Kasumi-1 (cell line): Measurements from ENCODE around the gene ZNF296.

Experiments used
- DNase-seq, 2 experiments: peaks; one replicate each; lab custom pipeline; 2025; lab: John Stamatoyannopoulos, UW

Gene ZNF296

GRCh38 chr19:45058622-45059159 lies 17.6 kb downstream of the ZNF296 start:
- DNase-seq: no peak

- DNase-seq: no peak
These were observed 18.8 kb downstream of the ZNF296 start for GRCh38 chr19:45057444-45057843.

DNA sequence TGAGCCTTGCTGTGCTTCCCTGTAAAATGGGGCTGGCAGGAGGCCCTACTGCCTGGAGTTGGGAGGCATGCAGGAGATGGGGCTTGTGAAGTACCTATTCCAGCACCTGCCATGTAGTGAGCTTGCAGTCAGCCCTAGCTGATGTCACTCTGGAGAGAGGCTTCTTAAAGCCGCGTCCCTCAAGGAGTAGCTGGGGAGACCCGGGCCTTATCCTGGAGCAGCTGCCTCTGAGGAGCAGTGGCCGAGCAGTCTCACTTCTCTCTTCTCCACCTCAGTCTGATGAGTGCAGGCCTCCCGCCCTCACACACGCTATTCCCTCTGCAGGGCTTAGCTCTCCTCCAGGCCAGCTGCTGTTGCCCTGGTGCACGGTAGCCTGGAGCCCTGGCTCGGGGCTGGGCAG lies 19.4 kb downstream of the ZNF296 start:
- DNase-seq: no peak

DNA sequence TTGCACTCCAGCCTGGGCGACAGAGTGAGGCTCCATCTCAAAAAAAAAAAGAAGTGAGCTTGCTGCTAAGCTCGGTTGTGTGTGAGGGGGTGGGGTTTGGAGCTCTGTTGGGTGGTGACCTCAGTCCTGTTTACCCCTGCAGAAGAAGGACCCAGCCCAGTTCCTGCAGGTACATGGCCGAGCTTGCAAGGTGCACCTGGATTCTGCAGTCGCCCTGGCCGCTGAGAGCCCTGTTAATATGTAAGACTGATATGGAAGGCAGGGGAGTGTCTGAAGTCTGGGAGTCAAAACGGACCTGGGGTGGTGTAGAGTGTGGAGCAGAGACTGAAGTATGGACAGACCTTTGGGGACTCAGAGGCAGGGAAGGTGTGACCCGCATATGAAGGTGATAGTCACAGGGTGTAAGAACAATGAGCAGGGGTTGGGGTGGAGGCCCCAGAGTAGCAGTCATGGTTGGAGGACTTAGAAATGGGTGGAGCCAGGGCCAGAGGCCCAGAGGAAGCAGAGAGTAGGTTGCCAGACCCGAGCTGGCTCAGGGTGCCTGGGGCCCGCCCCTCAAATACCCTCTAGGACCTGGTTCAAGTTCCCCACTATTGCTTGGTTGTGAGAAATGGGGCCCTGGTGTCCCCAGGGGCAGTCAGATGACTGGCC lies 24.2 kb downstream of the ZNF296 start:
- no peak for DNase-seq

GRCh38 chr19:45050036-45050435 lies 26.2 kb downstream of the ZNF296 start:
- DNase-seq: no peak

DNA sequence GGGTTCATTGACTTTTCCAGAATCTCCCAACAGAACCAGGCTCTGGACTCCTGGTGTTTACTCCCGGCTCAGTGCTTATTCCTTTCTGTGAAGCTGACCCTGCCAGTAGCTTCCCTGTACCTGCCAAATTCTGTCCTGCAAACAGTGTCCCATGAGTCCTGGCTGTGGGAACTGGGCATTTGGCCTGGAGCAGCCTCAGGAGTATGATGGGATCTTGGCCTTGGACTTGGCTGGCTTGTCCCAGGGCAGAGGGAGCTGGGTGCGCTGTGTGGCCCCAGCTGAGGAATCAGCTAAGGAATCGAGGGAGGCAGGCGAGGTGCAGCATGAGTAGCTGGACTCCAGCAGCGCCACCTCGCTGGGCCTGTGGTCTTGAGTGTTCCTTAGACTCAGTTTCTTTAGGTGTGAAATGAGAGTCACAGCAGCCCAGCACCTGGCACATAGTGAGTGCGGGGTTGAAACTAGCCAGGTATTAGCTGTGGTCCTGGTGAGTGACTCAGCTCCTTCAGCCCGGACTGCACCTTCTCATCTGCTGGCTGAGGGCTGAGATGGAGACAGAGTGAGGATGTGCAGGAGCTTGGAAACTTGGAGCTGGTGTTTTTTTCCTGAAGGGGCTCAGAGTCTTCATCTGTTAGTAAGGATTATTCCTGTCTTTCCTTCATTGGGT lies 27.1 kb downstream of the ZNF296 start:
- no peak for DNase-seq

- peak; percentile 79 to 86 for DNase-seq
These were observed 29.0 kb downstream of the ZNF296 start for GRCh38 chr19:45047188-45047797.

DNA sequence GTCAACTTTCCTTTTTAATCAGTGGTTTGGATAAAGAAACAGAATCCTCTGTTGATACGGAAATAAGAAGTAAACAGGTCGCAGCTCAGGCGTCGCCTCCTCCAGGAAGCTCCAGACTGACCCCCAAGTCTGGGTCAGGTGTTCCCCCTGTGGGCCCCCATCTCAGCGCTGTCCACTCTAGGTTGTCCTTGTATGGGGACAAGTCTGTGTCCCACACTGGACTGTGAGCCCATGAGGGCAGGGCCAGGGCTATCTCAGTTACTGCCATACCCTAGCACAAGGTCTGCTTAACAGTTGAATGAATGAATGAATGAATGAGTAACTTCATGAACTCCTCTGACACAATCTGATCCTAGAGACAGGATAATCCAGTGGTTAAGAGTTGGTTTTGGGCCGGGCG lies 29.9 kb downstream of the ZNF296 start:
- DNase-seq: no peak

DNA sequence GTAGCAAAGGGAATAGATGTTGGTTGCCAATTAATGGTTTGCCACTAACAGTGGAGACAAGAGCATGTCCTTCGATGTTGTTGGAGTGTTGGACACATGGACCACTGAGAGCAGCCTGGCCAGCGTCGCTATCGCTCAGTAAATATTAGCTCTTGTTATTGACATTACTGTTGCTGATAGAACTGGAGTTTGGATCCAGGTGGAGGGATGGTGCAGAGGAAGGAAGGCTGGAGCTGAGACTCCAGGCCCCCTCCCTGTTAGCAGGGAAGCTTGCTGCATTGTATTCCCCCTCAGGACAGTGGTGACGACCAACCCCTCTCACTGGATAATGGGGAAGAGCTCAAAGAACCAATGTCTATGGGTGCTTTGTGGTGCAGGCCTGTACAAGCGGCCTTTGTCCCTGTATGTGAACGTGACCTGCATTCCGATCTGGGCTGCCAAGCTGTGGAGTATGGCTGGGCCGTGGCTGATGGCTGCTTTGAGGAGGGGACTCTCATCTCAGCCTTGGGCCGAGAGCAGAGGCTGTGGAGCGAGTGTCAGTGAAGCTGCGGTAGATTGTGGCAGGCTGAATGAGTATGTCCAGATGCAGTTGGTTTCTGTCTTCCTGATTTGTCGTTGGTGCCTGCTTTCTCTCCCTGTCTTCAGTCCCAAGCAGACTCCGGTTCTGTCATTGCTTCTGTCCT lies 30.5 kb downstream of the ZNF296 start:
- no peak for DNase-seq

DNA sequence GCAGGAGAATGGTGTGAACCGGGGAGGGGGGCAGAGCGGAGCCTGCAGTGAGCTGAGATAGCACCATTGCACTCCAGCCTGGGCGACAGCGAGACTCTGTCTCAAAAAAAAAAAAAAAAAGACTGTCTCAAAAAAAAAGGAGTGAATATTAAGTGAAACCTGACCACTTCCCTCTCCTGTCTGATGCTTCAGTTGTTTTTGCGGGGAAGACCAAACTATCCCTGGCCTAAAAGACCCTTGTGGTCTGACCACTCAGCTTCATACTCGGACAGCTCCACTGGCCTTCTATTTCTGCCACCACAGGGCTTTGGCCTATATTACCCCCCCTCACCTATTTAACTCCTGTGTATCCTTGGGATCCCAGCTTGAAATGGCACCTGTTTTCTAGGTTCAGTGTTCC lies 35.2 kb downstream of the ZNF296 start:
- DNase-seq: no peak

DNA sequence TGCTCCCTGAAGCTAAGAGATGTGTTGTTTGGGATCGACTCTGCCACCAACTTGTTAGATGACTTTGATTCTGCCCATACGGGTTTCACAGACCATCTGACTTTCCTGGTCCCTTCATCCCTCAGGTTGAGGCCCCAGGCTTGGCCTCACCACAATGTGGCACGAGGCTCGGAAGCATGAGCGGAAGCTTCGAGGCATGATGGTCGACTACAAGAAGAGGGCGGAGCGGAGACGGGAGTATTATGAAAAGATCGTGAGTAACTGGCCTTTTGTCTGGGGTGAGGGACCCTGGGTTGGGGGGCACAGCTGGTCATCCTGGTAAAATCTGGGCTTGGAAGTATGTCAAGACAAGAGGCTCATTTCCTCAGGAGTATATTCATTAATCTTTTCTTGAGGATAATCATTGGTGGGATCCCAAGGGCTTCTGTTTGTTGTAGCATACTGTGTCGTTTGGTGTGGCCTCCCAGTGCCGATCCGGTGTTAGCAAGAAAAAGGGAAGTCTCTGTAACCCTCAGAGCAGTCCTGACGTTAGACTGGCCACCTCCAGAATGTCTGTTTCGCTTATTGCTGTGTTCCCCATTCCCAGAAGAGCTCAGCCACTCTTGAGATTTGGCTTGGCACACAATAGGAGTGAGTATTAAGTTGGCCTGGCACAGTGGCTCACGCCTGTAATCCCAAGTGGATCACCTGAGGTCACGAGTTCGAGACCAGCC lies 36.1 kb downstream of the ZNF296 start:
- DNase-seq: peak; percentile 55 to 69

DNA sequence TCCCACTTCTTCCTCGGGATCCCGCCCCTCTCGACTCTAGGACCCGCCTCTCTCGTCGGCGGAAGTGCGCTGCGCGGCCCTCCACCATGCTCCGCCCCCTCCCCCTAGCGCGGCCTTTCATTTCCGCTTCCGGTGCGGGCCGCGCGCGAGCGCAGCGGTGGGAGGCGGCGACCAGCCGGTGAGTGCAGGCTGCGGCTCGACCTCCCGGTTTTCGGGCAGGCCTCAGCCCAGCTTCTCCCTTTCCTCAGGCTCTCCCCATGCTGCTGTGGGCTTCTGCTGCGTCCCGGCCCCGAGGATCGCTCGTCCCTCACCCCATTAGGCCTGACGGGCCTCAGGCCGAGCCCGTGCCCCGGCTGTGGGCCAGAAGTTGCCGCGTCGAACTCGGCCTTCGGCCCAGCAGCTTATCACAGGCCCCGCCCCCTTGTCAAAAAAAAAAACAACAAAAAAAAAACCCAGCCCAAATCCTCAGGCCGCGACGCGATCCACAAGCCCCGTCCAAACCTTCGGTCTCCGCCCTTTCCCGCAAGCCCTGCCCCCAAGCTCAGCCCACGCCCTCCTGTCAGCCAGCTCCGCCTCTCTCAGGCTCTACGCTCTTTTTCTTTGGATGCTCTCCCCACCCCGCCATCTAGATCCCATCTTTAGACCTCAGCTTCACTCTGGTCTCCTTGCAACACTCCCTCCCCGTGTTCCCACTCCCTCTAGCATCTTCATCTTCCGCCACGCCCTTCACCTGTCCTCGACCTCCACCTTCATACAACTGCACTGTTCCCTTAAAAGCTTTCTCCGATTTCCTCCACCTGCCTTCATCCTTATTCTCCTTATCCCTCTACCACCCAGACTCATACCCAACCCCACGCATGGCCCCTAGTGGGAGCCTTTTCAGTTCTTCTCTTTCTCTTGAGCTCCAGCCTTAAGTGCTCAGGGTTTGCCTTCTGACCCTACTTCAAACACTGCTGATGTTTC lies 37.1 kb downstream of the ZNF296 start, which contains the start of gene CLASRP:
TSS of gene CLASRP (plus strand) at position 115 of the 963 bp plus-strand sequence. CDS start 1,168 bp downstream, outside the sequence.
- DNase-seq: peak; percentile 89 to 91

DNA sequence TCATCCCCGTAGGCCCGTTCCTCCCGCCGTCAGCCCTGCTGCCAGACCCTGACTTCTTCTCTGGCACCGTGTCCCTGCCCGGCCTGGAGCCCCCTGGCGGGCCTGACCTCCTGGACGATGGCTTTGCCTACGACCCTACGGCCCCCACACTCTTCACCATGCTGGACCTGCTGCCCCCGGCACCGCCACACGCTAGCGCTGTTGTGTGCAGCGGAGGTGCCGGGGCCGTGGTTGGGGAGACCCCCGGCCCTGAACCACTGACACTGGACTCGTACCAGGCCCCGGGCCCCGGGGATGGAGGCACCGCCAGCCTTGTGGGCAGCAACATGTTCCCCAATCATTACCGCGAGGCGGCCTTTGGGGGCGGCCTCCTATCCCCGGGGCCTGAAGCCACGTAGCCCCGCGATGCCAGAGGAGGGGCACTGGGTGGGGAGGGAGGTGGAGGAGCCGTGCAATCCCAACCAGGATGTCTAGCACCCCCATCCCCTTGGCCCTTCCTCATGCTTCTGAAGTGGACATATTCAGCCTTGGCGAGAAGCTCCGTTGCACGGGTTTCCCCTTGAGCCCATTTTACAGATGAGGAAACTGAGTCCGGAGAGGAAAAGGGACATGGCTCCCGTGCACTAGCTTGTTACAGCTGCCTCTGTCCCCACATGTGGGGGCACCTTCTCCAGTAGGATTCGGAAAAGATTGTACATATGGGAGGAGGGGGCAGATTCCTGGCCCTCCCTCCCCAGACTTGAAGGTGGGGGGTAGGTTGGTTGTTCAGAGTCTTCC lies 38.7 kb downstream of the ZNF296 start:
- no peak for DNase-seq

GRCh38 chr19:45035755-45036154 lies 40.5 kb downstream of the ZNF296 start:
- no peak for DNase-seq

DNA sequence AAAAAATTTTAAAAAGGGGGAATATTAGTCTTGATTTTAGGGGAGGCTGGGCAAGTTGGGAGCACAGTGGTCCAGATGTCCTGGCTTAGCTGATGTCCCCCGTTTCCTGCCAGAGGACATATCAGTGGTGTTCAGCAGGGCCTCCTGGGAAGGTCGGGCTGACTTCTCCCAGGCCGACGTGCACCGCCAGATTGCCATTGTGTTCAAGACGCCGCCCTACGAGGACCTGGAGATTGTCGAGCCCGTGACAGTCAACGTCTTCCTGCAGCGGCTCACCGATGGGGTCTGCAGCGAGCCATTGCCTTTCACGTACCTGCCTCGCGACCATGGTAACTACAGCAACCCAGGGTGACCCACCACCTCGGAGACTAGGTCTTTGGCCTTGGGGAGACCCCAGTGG lies 43.9 kb downstream of the ZNF296 start:
- DNase-seq: no peak

GRCh38 chr19:45030825-45031224 lies 45.5 kb downstream of the ZNF296 start:
- no peak for DNase-seq

DNA sequence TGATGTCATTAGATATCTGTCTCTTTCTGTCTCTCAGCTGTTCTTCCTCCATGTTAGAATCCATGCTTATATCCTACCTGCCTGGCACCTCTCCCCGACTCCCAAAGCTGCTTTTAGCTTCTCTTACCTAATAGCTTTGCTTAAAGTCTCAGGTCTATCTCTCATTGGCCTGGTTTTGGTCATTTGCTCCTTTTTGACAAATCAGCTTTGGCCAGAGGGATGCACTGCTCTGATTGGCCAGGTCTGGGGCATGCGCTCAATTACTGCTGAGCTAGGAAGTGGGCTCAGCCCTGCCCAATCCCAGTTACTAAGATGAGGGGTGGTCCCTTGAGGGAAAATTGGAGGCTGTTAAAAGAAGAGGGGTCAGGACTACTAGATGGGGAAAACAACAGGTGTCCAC lies 48.9 kb downstream of the ZNF296 start:
- no peak for DNase-seq

GRCh38 chr19:45025264-45025663 lies 51.0 kb downstream of the ZNF296 start:
- no peak for DNase-seq

GRCh38 chr19:45023048-45023447 lies 53.2 kb downstream of the ZNF296 start:
- no peak for DNase-seq

DNA sequence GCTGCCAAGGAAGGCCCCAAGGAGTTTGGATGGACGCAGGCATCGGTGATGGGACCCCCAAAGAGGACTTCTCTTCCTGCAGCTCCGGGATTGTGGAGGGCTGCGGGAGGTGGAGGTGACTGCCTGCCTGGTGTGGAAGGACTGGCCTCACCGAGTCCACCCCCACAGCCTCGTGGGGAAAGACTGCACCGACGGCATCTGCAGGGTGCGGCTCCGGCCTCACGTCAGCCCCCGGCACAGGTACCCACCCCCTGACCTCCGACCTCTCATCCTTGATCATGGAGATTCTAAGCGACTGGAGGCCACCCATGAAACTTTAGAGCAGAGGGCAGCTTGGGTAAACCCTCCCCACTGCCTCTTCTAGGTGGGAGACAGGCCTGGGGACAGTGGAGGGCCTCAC lies 54.3 kb downstream of the ZNF296 start:
- DNase-seq: no peak
